H1 (cell line): ENCODE results near the gene PRMT6. TPM values are rescaled to one million over a fixed set of nuclear protein-coding genes. Genes with fewer than 3 reads are reported as not detected.

Experiments
- CTCF ChIA-PET: fragments of 300-600 bp; sonication (Branson Sonifier 250); formaldehyde crosslinking; loops from one replicate; lab custom pipeline; 2021; ENCODE audit not compliant: partially characterized antibody; lab: Charles Lee
- POLR2A ChIA-PET: fragments of 300-600 bp; sonication (Branson Sonifier 250); formaldehyde crosslinking; loops from one replicate; lab custom pipeline; 2021; ENCODE audit warnings: inconsistent platforms; ENCODE audit not compliant: partially characterized antibody; lab: Charles Lee
- DNase-seq, 2 experiments: peaks; one replicate each; pipeline versions ENCODE4 v3.0.0 to v3.0.0-alpha.2; 2010 to 2022; ENCODE audit warnings: low spot score in 2 of 2, low read depth in 1 of 2, mixed read lengths in 1 of 2
- FAIRE-seq: peaks from 2 replicates; lab custom pipeline; 2011; peaks lifted over from hg19 to GRCh38; lab: Jason Lieb, UNC
- H2AFZ ChIP-seq: 2 replicates; pipeline ENCODE4 v1.8.1; 2012; ENCODE audit warnings: low read length, inconsistent platforms
- H2AK5ac ChIP-seq: 2 replicates; pipeline ENCODE4 v1.6.1; 2013; ENCODE audit warnings: low read depth, low read length
- H2BK120ac ChIP-seq: replicated peaks from 2 replicates; pipeline ENCODE3; 2013; ENCODE audit warnings: low read depth, low read length, inconsistent platforms
- H2BK12ac ChIP-seq: 2 replicates; pipeline ENCODE4 v1.6.1; 2013; ENCODE audit warnings: low read depth, low read length
- H2BK15ac ChIP-seq: 2 replicates; pipeline ENCODE4 v1.6.1; 2013; ENCODE audit warnings: low read length
- H2BK20ac ChIP-seq: 2 replicates; pipeline ENCODE4 v1.6.1; 2013; ENCODE audit warnings: low read length
- H2BK5ac ChIP-seq: 2 replicates; pipeline ENCODE4 v1.6.1; 2013; ENCODE audit warnings: low read depth, low read length
- H3K14ac ChIP-seq: 2 replicates; pipeline ENCODE4 v1.6.1; 2013; ENCODE audit warnings: inconsistent platforms; ENCODE audit not compliant: insufficient read length
- H3K18ac ChIP-seq: 2 replicates; pipeline ENCODE4 v1.6.1; 2013; ENCODE audit warnings: low read length; ENCODE audit errors: extremely low read depth
- H3K23ac ChIP-seq: 2 replicates; pipeline ENCODE4 v1.6.1; 2013; ENCODE audit warnings: inconsistent platforms; ENCODE audit not compliant: insufficient read length
- H3K23me2 ChIP-seq: 2 replicates; pipeline ENCODE4 v1.6.1; 2013; ENCODE audit warnings: low read depth, low read length
- H3K27ac ChIP-seq: 2 replicates; pipeline ENCODE4 v1.6.1; 2011; ENCODE audit warnings: low read depth, low read length, inconsistent platforms
- H3K27me3 ChIP-seq, 4 experiments: replicated peaks in 1 of 4; 1 replicate in 1 of 4; 2 replicates in 3 of 4; pipeline versions ENCODE4 v1.6.1 to v1.8.1; 2011 to 2013; ENCODE audit warnings: low read length in 3 of 4, mild to moderate bottlenecking in 3 of 4, inconsistent platforms in 2 of 4, mixed read lengths in 2 of 4, moderate library complexity in 1 of 4; ENCODE audit not compliant: control insufficient read depth in 3 of 4, insufficient read depth in 3 of 4; ENCODE audit errors: extremely low read depth in 1 of 4
- H3K36me3 ChIP-seq, 4 experiments: 2 replicates each; pipeline versions ENCODE4 v1.6.1 to v1.8.1; 2011 to 2013; ENCODE audit warnings: mild to moderate bottlenecking in 4 of 4, low read length in 3 of 4, moderate library complexity in 2 of 4, control low read depth in 1 of 4, inconsistent platforms in 1 of 4; ENCODE audit not compliant: insufficient read depth in 4 of 4, control insufficient read depth in 2 of 4
- H3K4ac ChIP-seq: replicated peaks from 2 replicates; pipeline ENCODE3; 2013; ENCODE audit warnings: low read length, low read depth, mixed read lengths, inconsistent platforms; ENCODE audit not compliant: insufficient read length
- H3K4me1 ChIP-seq, 4 experiments: replicated peaks in 1 of 4; 1 replicate in 1 of 4; 2 replicates in 3 of 4; pipeline versions ENCODE4 v1.6.1 to v1.8.1; 2011 to 2013; ENCODE audit warnings: low read length in 3 of 4, inconsistent platforms in 2 of 4, mixed read lengths in 1 of 4; ENCODE audit not compliant: insufficient read depth in 4 of 4, control insufficient read depth in 3 of 4
- H3K4me2 ChIP-seq, 2 experiments: 2 replicates each; pipeline versions ENCODE4 v1.6.1 to v1.8.1; 2011 to 2013; ENCODE audit warnings: low read depth in 2 of 2, low read length in 2 of 2, control low read depth in 1 of 2, inconsistent platforms in 1 of 2, mild to moderate bottlenecking in 1 of 2; ENCODE audit not compliant: insufficient read depth in 1 of 2
- H3K4me3 ChIP-seq, 4 experiments: fragments of 200-600, 300-600 bp in 1 of 4; sonication (generic), shearing (Covaris generic), sonication (Bioruptor Twin) in 1 of 4; 2 replicates each; pipeline versions ENCODE4 v1.5.1 to v1.8.1; 2011 to 2016; ENCODE audit warnings: low read length in 4 of 4, low read depth in 3 of 4, control low read depth in 2 of 4, inconsistent platforms in 2 of 4, mild to moderate bottlenecking in 2 of 4, mixed read lengths in 1 of 4, moderate library complexity in 1 of 4; ENCODE audit not compliant: insufficient read depth in 2 of 4; ENCODE audit errors: extremely low read depth in 1 of 4
- H3K56ac ChIP-seq: replicated peaks from 2 replicates; pipeline ENCODE3; 2013; ENCODE audit warnings: low read depth, mild to moderate bottlenecking, mixed read lengths, low read length, inconsistent platforms; ENCODE audit not compliant: insufficient read length
- H3K79me1 ChIP-seq: 2 replicates; pipeline ENCODE4 v1.6.1; 2013; ENCODE audit warnings: low read depth, low read length, control low read depth
- H3K79me2 ChIP-seq, 2 experiments: 2 replicates each; pipeline versions ENCODE4 v1.6.1 to v1.8.1; 2012 to 2013; ENCODE audit warnings: low read length in 2 of 2, mild to moderate bottlenecking in 2 of 2, inconsistent platforms in 1 of 2; ENCODE audit not compliant: insufficient read depth in 2 of 2, control insufficient read depth in 1 of 2
- H3K9ac ChIP-seq, 4 experiments: replicated peaks in 1 of 4; 1 replicate in 1 of 4; 2 replicates in 3 of 4; pipeline versions ENCODE4 v1.6.1 to v1.8.1; 2011 to 2013; ENCODE audit warnings: low read depth in 3 of 4, low read length in 3 of 4, control low read depth in 2 of 4, mild to moderate bottlenecking in 2 of 4, moderate library complexity in 2 of 4, inconsistent platforms in 1 of 4; ENCODE audit errors: extremely low read depth in 1 of 4
- H3K9me3 ChIP-seq, 2 experiments: 2 replicates each; pipeline versions ENCODE4 v1.6.1 to v1.8.1; 2012 to 2013; ENCODE audit warnings: mild to moderate bottlenecking in 2 of 2, moderate library complexity in 2 of 2, control low read depth in 1 of 2, inconsistent platforms in 1 of 2, low read depth in 1 of 2, low read length in 1 of 2, mixed read lengths in 1 of 2; ENCODE audit not compliant: insufficient read depth in 2 of 2
- H4K20me1 ChIP-seq, 2 experiments: replicated peaks in 1 of 2; 2 replicates each; pipeline versions ENCODE3 to v1.8.1; 2011 to 2013; ENCODE audit warnings: inconsistent platforms in 2 of 2, low read length in 2 of 2, mild to moderate bottlenecking in 1 of 2; ENCODE audit not compliant: insufficient read depth in 2 of 2, control insufficient read depth in 1 of 2
- H4K5ac ChIP-seq: 2 replicates; pipeline ENCODE4 v1.6.1; 2013; ENCODE audit warnings: low read length, low read depth, mixed read lengths, inconsistent platforms; ENCODE audit not compliant: insufficient read length
- H4K8ac ChIP-seq: 2 replicates; pipeline ENCODE4 v1.8.0; 2013; ENCODE audit warnings: mild to moderate bottlenecking, moderate library complexity, low read length, inconsistent platforms; ENCODE audit not compliant: insufficient read depth; ENCODE audit errors: extremely low read depth
- H4K91ac ChIP-seq: replicated peaks from 2 replicates; pipeline ENCODE3; 2013; ENCODE audit warnings: low read length, mixed read lengths, inconsistent platforms; ENCODE audit not compliant: insufficient read length
- CEBPB ChIP-seq: IDR thresholded peaks from 2 replicates; pipeline ENCODE4 v1.6.1; 2012; ENCODE audit warnings: low read depth, low read length
- KDM4A ChIP-seq: IDR thresholded peaks from one replicate; pipeline ENCODE4 v1.7.1; 2012; ENCODE audit warnings: low read depth, mild to moderate bottlenecking, moderate library complexity, low read length, inconsistent platforms; ENCODE audit not compliant: severe bottlenecking
- RAD21 ChIP-seq, 2 experiments: IDR thresholded peaks in 1 of 2; conservative IDR thresholded peaks in 1 of 2; 2 replicates each; pipeline ENCODE4 v1.6.1; 2011; ENCODE audit warnings: low read depth in 2 of 2, low read length in 2 of 2, improper control_type of control experiment in 1 of 2, inconsistent platforms in 1 of 2, mild to moderate bottlenecking in 1 of 2, moderate library complexity in 1 of 2
- SAP30 ChIP-seq: fragments of 300-600 bp; sonication (generic); IDR thresholded peaks from 2 replicates; pipeline ENCODE4 v1.7.1; 2012; ENCODE audit warnings: low read length, moderate library complexity, mild to moderate bottlenecking, inconsistent platforms; ENCODE audit not compliant: insufficient read depth, insufficient replicate concordance
- ZNF274 ChIP-seq: IDR thresholded peaks from 2 replicates; pipeline ENCODE4 v1.7.0; 2012; ENCODE audit warnings: low read length, borderline replicate concordance; ENCODE audit errors: extremely low read depth
- polyA plus RNA-seq, 7 experiments: library from polyadenylated mRNA; depleted of rRNA in 3 of 7; stranded (reverse) in 5 of 7; unstranded in 2 of 7; fragments of >200 nt in 5 of 7; fragments of 200-250 nt in 2 of 7; gene quantifications; 1 replicate in 5 of 7; 2 replicates in 1 of 7; 4 replicates in 1 of 7; pipeline versions ENCODE4 v1.2.1 to v1.2.3, GENCODE V29; 2011 to 2013; ENCODE audit warnings: missing spikeins in 2 of 7, mixed read lengths in 2 of 7
- total RNA-seq: library from RNA; stranded (reverse); fragmentation: NEBNext Ultra II Directional; extraction: Animal tissue kit (Norgen Biotek cat#: 25700); gene quantifications from 2 replicates; pipeline ENCODE4 v1.2.1, GENCODE V29; 2021
- TF ChIP-seq, protein P1 (sequence below): IDR thresholded peaks from 2 replicates; pipeline ENCODE4 v1.6.1; 2012; ENCODE audit warnings: inconsistent platforms

Gene PRMT6
- total and polyA plus RNA-seq, 2 of the 8 experiments (the other 6 are each of a cell fraction or from before 2014, with no cell fraction given): 23.6 to 38.2 TPM

DNA sequence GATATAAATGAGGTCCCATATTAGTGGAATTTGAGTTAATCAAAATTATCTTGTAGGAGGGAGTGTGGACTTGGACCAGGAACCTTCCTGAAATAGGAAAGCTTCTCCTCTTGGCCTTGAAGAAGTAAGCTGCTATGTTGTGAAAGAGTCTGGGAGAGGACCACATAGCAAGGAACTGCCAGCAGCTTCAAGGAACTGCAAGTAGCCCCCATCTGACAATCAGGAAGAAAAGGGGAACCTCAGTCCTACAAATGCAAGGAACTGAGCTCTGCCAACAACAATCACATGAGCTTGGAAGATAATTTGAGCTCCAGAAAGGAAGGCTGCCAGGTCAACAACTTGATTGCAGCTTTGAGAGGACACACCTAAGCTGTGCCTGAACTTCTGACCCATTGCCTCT is 8.2 kb upstream of the PRMT6 start:
- no peak overlapping the region for H4K5ac ChIP-seq
- H2BK5ac ChIP-seq: no peak overlapping the region
- no peak overlapping the region for H3K9ac ChIP-seq
- no peaks in the 10 kb centered on the region for H3K27me3 ChIP-seq
- H3K4me3 ChIP-seq: no peak overlapping the region
- no peak overlapping the region for H3K4ac ChIP-seq
- no peak for DNase-seq
- no peaks in the 10 kb centered on the region for H3K79me1 ChIP-seq
- H3K56ac ChIP-seq: no peak overlapping the region
- H3K23ac ChIP-seq: no peak overlapping the region
- H2BK20ac ChIP-seq: no peak overlapping the region
- H2BK15ac ChIP-seq: no peak overlapping the region
- H3K23me2 ChIP-seq: no peaks in the 10 kb centered on the region
- H3K27ac ChIP-seq: no peak overlapping the region
- H3K36me3 ChIP-seq: no peaks in the 10 kb centered on the region
- no peak overlapping the region for H3K14ac ChIP-seq
- no peak overlapping the region for H4K91ac ChIP-seq
- H3K18ac ChIP-seq: no peak overlapping the region
- H4K20me1 ChIP-seq: no peaks in the 10 kb centered on the region
- H2BK120ac ChIP-seq: no peak overlapping the region
- H3K4me2 ChIP-seq: no peak overlapping the region
- H3K9me3 ChIP-seq: peaks cover 7% of the 10 kb centered on the region in 2 experiments; a peak in 3 of 4 replicates
- ChIA-PET POLR2A (no interaction called here), CTCF (interaction anchor here (0.6 kb wide), 1 partner anchor 358 kb away, joined by 3 read pairs; no protein-coding TSS in a partner anchor)
- no peaks in the 10 kb centered on the region for H3K4me1 ChIP-seq
- no peaks in the 10 kb centered on the region for H3K79me2 ChIP-seq
- H2AFZ ChIP-seq: no peak overlapping the region
- no peak overlapping the region for H2AK5ac ChIP-seq
- H4K8ac ChIP-seq: no peak overlapping the region
- no peak for FAIRE-seq
- no peak overlapping the region for H2BK12ac ChIP-seq
- no peak for TF ChIP-seq KDM4A
- no peak for TF ChIP-seq ZNF274
- no peak for TF ChIP-seq RAD21 (IDR thresholded peaks at IDR 0.05 in 1 of 2, conservative IDR thresholded peaks at IDR 0.05 in 1 of 2; ENCODE audit: low read depth in 2 of 2, low read length in 2 of 2)
- TF ChIP-seq SAP30: no peak
- no peak for TF ChIP-seq CEBPB
- TF ChIP-seq, protein P1, sequence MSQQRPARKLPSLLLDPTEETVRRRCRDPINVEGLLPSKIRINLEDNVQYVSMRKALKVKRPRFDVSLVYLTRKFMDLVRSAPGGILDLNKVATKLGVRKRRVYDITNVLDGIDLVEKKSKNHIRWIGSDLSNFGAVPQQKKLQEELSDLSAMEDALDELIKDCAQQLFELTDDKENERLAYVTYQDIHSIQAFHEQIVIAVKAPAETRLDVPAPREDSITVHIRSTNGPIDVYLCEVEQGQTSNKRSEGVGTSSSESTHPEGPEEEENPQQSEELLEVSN: no peak
